WTC11 (cell line): ENCODE data around the gene LINC01488. TPM values are rescaled to one million over a fixed set of nuclear protein-coding genes. Genes with fewer than 3 reads are reported as not detected.

ENCODE experiments used
- ATAC-seq: fragments of 200-7000 bp; cut with Tn5 transposase; 2 replicates; pipeline ENCODE4 v1.10.0; 2021; ENCODE audit warnings: mild to moderate bottlenecking, moderate library complexity
- Bru-seq: library from RNA; stranded (reverse); fragments of 400-500 nt; gene quantifications from one replicate; lab custom pipeline; 2021; lab: Mats Ljungman, UMichigan
- CTCF ChIA-PET: fragments of 300-600 bp; sonication (Branson Sonifier 250); formaldehyde crosslinking; loops from one replicate; lab custom pipeline; 2021; ENCODE audit warnings: antibody characterized with exemption; lab: Charles Lee
- POLR2A ChIA-PET: fragments of 350-600 bp; sonication (Branson Sonifier 250); formaldehyde crosslinking; loops from one replicate; lab custom pipeline; 2021; ENCODE audit warnings: antibody characterized with exemption; lab: Charles Lee
- DNase-seq: peaks from one replicate; pipeline ENCODE4 v3.0.0; 2021; ENCODE audit warnings: low spot score
- H3K27ac Mint-ChIP-seq: 2 replicates; pipeline ENCODE4 v1.8.0; 2021; ENCODE audit warnings: mixed read lengths
- H3K27me3 Mint-ChIP-seq: 2 replicates; pipeline ENCODE4 v1.8.0; 2021; ENCODE audit warnings: low read depth, mild to moderate bottlenecking, moderate library complexity, mixed read lengths
- H3K36me3 Mint-ChIP-seq: 2 replicates; pipeline ENCODE4 v1.8.0; 2021; ENCODE audit warnings: mixed read lengths
- H3K4me1 Mint-ChIP-seq: 2 replicates; pipeline ENCODE4 v1.8.0; 2022; ENCODE audit warnings: mixed read lengths
- H3K4me3 Mint-ChIP-seq: 2 replicates; pipeline ENCODE4 v1.8.0; 2021; ENCODE audit warnings: mild to moderate bottlenecking, moderate library complexity, mixed read lengths
- H3K9me3 Mint-ChIP-seq: 2 replicates; pipeline ENCODE4 v1.8.0; 2021; ENCODE audit warnings: mixed read lengths
- AR ChIP-seq: fragments of 250-450 bp; sonication (Bioruptor Pico); IDR thresholded peaks from 2 replicates; pipeline ENCODE4 v1.9.0; 2021; ENCODE audit warnings: mild to moderate bottlenecking
- E2F4 ChIP-seq: sonication (generic); formaldehyde crosslinking; IDR thresholded peaks from 2 replicates; pipeline ENCODE4 v1.8.1; 2022; ENCODE audit warnings: low read depth, mild to moderate bottlenecking, moderate library complexity, missing genetic modification reagents, borderline replicate concordance
- E2F5 ChIP-seq: sonication (generic); formaldehyde crosslinking; IDR thresholded peaks from 2 replicates; pipeline ENCODE4 v1.8.1; 2022; ENCODE audit warnings: mild to moderate bottlenecking, moderate library complexity, missing genetic modification reagents
- ELF4 ChIP-seq: sonication (generic); formaldehyde crosslinking; IDR thresholded peaks from 2 replicates; pipeline ENCODE4 v1.8.1; 2022; ENCODE audit warnings: low read depth, mild to moderate bottlenecking, moderate library complexity, missing genetic modification reagents
- FOXK1 ChIP-seq: sonication (generic); formaldehyde crosslinking; IDR thresholded peaks from 2 replicates; pipeline ENCODE4 v1.8.0; 2022; ENCODE audit warnings: mild to moderate bottlenecking, moderate library complexity, missing genetic modification reagents
- FOXP1 ChIP-seq: sonication (generic); formaldehyde crosslinking; IDR thresholded peaks from 2 replicates; pipeline ENCODE4 v1.8.0; 2022; ENCODE audit warnings: missing genetic modification reagents, mild to moderate bottlenecking, moderate library complexity, borderline replicate concordance
- FOXP4 ChIP-seq: sonication (generic); formaldehyde crosslinking; IDR thresholded peaks from 2 replicates; pipeline ENCODE4 v1.8.0; 2022; ENCODE audit warnings: mild to moderate bottlenecking, missing genetic modification reagents
- GABPB1 ChIP-seq: sonication (generic); formaldehyde crosslinking; IDR thresholded peaks from 2 replicates; pipeline ENCODE4 v1.8.1; 2023; ENCODE audit warnings: mild to moderate bottlenecking, missing genetic modification reagents
- NFATC4 ChIP-seq: fragments of 250-450 bp; sonication (Bioruptor Pico); IDR thresholded peaks from 2 replicates; pipeline ENCODE4 v1.9.0; 2021; ENCODE audit warnings: mild to moderate bottlenecking
- NFYB ChIP-seq: sonication (generic); formaldehyde crosslinking; conservative IDR thresholded peaks from 2 replicates; pipeline ENCODE4 v1.8.0; 2022; ENCODE audit warnings: low read depth, missing genetic modification reagents
- NR3C1 ChIP-seq: sonication (generic); formaldehyde crosslinking; conservative IDR thresholded peaks from 2 replicates; pipeline ENCODE4 v1.8.1; 2023; ENCODE audit warnings: low read depth, mild to moderate bottlenecking, missing genetic modification reagents
- OVOL2 ChIP-seq: fragments of 250-450 bp; sonication (Bioruptor Pico); IDR thresholded peaks from 2 replicates; pipeline ENCODE4 v1.9.0; 2021; ENCODE audit warnings: mild to moderate bottlenecking, borderline replicate concordance
- PRRX2 ChIP-seq: fragments of 250-450 bp; sonication (Bioruptor Pico); IDR thresholded peaks from 2 replicates; pipeline ENCODE4 v1.8.0; 2021; ENCODE audit warnings: mild to moderate bottlenecking
- RELA ChIP-seq: sonication (generic); formaldehyde crosslinking; IDR thresholded peaks from 2 replicates; pipeline ENCODE4 v1.8.1; 2022; ENCODE audit warnings: missing genetic modification reagents, mild to moderate bottlenecking, borderline replicate concordance
- ZBTB43 ChIP-seq: sonication (generic); formaldehyde crosslinking; IDR thresholded peaks from 2 replicates; pipeline ENCODE4 v1.8.1; 2023; ENCODE audit warnings: mild to moderate bottlenecking, missing genetic modification reagents
- ZNF219 ChIP-seq: sonication (generic); formaldehyde crosslinking; IDR thresholded peaks from 2 replicates; pipeline ENCODE4 v1.8.0; 2023; ENCODE audit warnings: missing genetic modification reagents, mild to moderate bottlenecking, borderline replicate concordance
- ZNF263 ChIP-seq: sonication (generic); formaldehyde crosslinking; IDR thresholded peaks from 2 replicates; pipeline ENCODE4 v1.8.1; 2022; ENCODE audit warnings: low read depth, mild to moderate bottlenecking, moderate library complexity, missing genetic modification reagents
- ZNF416 ChIP-seq: fragments of 250-450 bp; sonication (Bioruptor Pico); IDR thresholded peaks from 2 replicates; pipeline ENCODE4 v1.9.0; 2021; ENCODE audit warnings: mild to moderate bottlenecking, inconsistent platforms
- long read RNA-seq, 3 experiments: library from RNA in 1 of 3; library from capped mRNA in 1 of 3; library from polyadenylated mRNA in 1 of 3; unstranded in 2 of 3; stranded (forward) in 1 of 3; transcript quantifications; one replicate each; pipeline ENCODE4 v2.0.0, GENCODE V29; 2021
- total RNA-seq: library from RNA; stranded (reverse); gene quantifications from 3 replicates; pipeline ENCODE4 v1.2.3, GENCODE V29; 2021

Gene LINC01488
- total RNA-seq, result not detected in 3 replicates
- Bru-seq, nascent RNA, result not detected
- long read RNA-seq, experiment 1, result 0 reads
- long read RNA-seq, experiment 2, result 0 reads
- long read RNA-seq, experiment 3, result 0 reads

GRCh38 chr11:69481393-69481844 is at the start of gene LINC01488:
LINC01488 (plus strand) TSS chr11:69481663.
- H3K4me1 Mint-ChIP-seq, result peaks cover 30% of the 10 kb centered on the region
- ATAC-seq, result no peak
- no peaks in the 10 kb centered on the region for H3K9me3 Mint-ChIP-seq
- H3K27ac Mint-ChIP-seq, result no peak within 1 kb of the TSS
- ChIA-PET POLR2A (no interaction called here), CTCF (no interaction called here)
- peaks cover 15% of the 10 kb centered on the region for H3K27me3 Mint-ChIP-seq
- no peak for DNase-seq
- no peak within 1 kb of the TSS for H3K4me3 Mint-ChIP-seq
- H3K36me3 Mint-ChIP-seq, result no peaks in the 10 kb centered on the region
- no peak for TF ChIP-seq ZNF219 (CRISPR knock-in tag)
- TF ChIP-seq ZBTB43 (CRISPR knock-in tag), result no peak
- TF ChIP-seq NFYB (CRISPR knock-in tag), result no peak
- no peak for TF ChIP-seq PRRX2 (CRISPR knock-in tag)
- TF ChIP-seq FOXK1 (CRISPR knock-in tag), result no peak
- TF ChIP-seq FOXP4 (CRISPR knock-in tag), result no peak
- TF ChIP-seq E2F4 (CRISPR knock-in tag), result no peak
- TF ChIP-seq NFATC4 (CRISPR knock-in tag), result no peak
- no peak for TF ChIP-seq ZNF416
- no peak for TF ChIP-seq E2F5
- no peak for TF ChIP-seq ZNF263 (CRISPR knock-in tag)
- no peak for TF ChIP-seq OVOL2 (CRISPR knock-in tag)
- TF ChIP-seq FOXP1 (CRISPR knock-in tag), result no peak
- TF ChIP-seq RELA, result no peak
- TF ChIP-seq ELF4 (CRISPR knock-in tag), result no peak
- no peak for TF ChIP-seq AR (CRISPR knock-in tag)
- no peak for TF ChIP-seq NR3C1
- TF ChIP-seq GABPB1 (CRISPR knock-in tag), result no peak
